Thyroid gland (tissue), 4 donors: ENCODE results near the gene BATF. TPM values are rescaled to one million over a fixed set of nuclear protein-coding genes. Genes with fewer than 3 reads are reported as not detected.

ENCODE experiments used
- DNase-seq, 2 donors: peaks; one replicate each; pipeline ENCODE4 v3.0.0-alpha.2; 2019
- H3K27ac ChIP-seq, 3 donors: fragments of 200-600 bp; sonication (generic); 1 replicate in 2 of 3; 2 replicates in 1 of 3; pipeline ENCODE4 v1.5.1; 2016 to 2019; ENCODE audit warnings: mild to moderate bottlenecking in 1 of 3, moderate library complexity in 1 of 3
- H3K27me3 ChIP-seq: fragments of 200-600 bp; sonication (generic); one replicate; pipeline ENCODE4 v1.5.1; 2019
- H3K36me3 ChIP-seq, 2 donors: fragments of 200-600 bp; sonication (generic); one replicate each; pipeline ENCODE4 v1.5.1; 2016 to 2019
- H3K4me1 ChIP-seq, 2 donors: fragments of 200-600 bp; sonication (generic); one replicate each; pipeline ENCODE4 v1.5.1; 2017 to 2019
- H3K4me3 ChIP-seq, 3 donors: fragments of 200-600 bp; sonication (generic); replicated peaks in 1 of 3; 1 replicate in 2 of 3; 2 replicates in 1 of 3; pipeline ENCODE4 v1.5.1; 2016; ENCODE audit warnings: mild to moderate bottlenecking in 1 of 3
- H3K9me3 ChIP-seq: fragments of 200-600 bp; sonication (generic); one replicate; pipeline ENCODE4 v1.5.1; 2017
- POLR2A ChIP-seq, 2 donors: fragments of 450-650 bp; IDR thresholded peaks; one replicate each; pipeline ENCODE4 v1.6.1; 2017; ENCODE audit warnings: antibody characterized with exemption in 2 of 2, mild to moderate bottlenecking in 2 of 2, moderate library complexity in 1 of 2
- WGBS, 2 donors: methylation state at CpG; one replicate each; pipeline ENCODE4 v1.1.5; 2017; 5-methylcytosine and 5-hydroxymethylcytosine counted together
- intact Hi-C: fragments of 100-400 bp; cut with DNase I; formaldehyde crosslinking; loops from one replicate; pipeline ENCODE4 v1.15.1; 2023
- total RNA-seq, 4 donors: library from RNA; depleted of rRNA; stranded (reverse); fragments of >200 nt; gene quantifications; one replicate each; pipeline ENCODE4 v1.2.3, GENCODE V29; 2016
- TF ChIP-seq, protein P1 (sequence below), 6 experiments: fragments of 200-600 bp in 3 of 6; fragments of 450-650 bp in 3 of 6; sonication (generic) in 3 of 6; IDR thresholded peaks; one replicate each; pipeline ENCODE4 v1.5.1; 2016 to 2019; ENCODE audit warnings: antibody characterized with exemption in 6 of 6, mild to moderate bottlenecking in 2 of 6, inconsistent platforms in 1 of 6, moderate library complexity in 1 of 6

The BATF gene
- total RNA-seq, 4 donors from 2014 or later: 1.6 to 6.6 (median 4.9) TPM; not detected in 1

DNA sequence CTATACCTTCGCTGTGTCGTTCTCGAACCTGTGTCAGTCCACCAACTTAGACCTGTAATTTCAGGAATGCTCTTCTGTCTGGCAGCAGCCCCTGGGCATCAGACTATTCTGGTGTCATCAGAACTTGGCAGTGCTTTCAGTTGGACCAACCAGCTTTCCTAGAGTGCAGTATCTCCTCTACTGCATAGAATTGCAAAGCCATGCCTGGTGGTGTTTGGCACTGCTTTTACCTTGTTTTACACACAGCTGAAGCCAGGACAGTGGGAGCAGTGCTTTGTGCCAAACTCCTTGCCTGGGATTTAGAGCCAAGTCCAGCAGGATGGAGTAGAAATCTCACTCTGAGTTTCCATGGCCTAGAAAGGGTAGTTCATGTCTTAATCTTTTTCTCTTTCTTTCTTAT is 57.6 kb downstream of the BATF start:
- 80 to 92% methylated on average over 3 of the region's 3 CpGs for WGBS, 2 donors

DNA sequence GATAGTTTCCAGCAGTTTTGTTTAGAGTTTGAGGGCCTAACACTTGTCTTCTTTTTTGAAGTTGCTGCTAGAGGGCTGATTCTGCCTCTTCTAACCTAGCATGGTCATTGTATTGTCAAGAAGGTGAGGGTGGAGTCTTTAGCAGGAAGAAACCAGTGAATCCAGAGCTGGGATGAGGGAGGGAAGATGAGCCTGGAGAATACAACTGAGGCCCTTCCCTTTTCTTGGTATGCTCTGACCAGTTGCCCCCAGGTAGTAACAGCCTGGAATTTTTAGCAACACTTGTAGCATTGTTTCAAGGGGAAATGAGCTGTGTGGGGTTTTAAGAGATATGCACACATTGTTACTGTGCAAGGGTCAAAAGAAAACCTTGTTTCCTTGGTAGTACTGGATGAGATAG is 65.1 kb downstream of the BATF start:
- Histone ChIP-seq H3K4me3 (no peak overlapping the region), H3K4me1 (peaks cover 0 to 8% of the 10 kb centered on the region in 2 donors), H3K27ac (no peak overlapping the region), H3K27me3 (no peaks in the 10 kb centered on the region), H3K36me3 (no peaks in the 10 kb centered on the region), H3K9me3 (no peaks in the 10 kb centered on the region)
- TF ChIP-seq POLR2A (IDR thresholded peaks at IDR 0.05): no peak
- TF ChIP-seq, protein P1, sequence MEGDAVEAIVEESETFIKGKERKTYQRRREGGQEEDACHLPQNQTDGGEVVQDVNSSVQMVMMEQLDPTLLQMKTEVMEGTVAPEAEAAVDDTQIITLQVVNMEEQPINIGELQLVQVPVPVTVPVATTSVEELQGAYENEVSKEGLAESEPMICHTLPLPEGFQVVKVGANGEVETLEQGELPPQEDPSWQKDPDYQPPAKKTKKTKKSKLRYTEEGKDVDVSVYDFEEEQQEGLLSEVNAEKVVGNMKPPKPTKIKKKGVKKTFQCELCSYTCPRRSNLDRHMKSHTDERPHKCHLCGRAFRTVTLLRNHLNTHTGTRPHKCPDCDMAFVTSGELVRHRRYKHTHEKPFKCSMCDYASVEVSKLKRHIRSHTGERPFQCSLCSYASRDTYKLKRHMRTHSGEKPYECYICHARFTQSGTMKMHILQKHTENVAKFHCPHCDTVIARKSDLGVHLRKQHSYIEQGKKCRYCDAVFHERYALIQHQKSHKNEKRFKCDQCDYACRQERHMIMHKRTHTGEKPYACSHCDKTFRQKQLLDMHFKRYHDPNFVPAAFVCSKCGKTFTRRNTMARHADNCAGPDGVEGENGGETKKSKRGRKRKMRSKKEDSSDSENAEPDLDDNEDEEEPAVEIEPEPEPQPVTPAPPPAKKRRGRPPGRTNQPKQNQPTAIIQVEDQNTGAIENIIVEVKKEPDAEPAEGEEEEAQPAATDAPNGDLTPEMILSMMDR (IDR thresholded peaks at IDR 0.05): no peak
- DNase-seq: no peak
- intact Hi-C loops: no loop called here

More for the DNA sequence above, 57.6 kb downstream of the BATF start:
- Histone ChIP-seq H3K4me1 (peaks cover 19 to 27% of the 10 kb centered on the region in 2 donors), H3K9me3 (no peaks in the 10 kb centered on the region), H3K27me3 (no peaks in the 10 kb centered on the region), H3K27ac (no peak overlapping the region), H3K4me3 (peak overlapping the region in 1 of 3 donors; percentile 36), H3K36me3 (no peaks in the 10 kb centered on the region)
- peak; percentile 30 to 46 for DNase-seq
- TF ChIP-seq, protein P1 (IDR thresholded peaks at IDR 0.05): no peak
- no peak for TF ChIP-seq POLR2A (IDR thresholded peaks at IDR 0.05)
- intact Hi-C loops: loop anchor here (2.0 kb wide), 1 partner anchor 75 kb away; no protein-coding TSS in a partner anchor

DNA sequence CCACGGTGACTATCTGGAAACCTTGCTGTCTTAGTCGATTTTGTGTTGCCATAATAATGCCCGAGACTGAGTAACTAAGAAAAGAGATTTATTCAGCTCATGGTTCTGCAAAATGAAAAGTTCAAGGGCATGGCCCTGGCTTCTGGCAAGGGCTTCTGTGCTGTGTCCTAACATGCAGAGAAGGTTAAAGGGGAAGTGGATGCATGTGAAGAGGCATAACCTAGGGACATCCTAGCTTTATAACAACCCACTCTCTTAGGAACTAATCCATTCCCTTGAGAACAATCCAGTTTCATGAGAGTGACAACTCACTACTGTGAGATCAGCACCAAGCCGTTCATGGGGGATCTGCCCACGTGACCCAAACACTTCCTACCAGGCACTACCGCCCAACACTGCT is 67.7 kb downstream of the BATF start:
- intact Hi-C loops: no loop called here
- no peak overlapping the region for H3K27ac ChIP-seq
- peaks cover 0 to 6% of the 10 kb centered on the region in 2 donors for H3K4me1 ChIP-seq
- H3K9me3 ChIP-seq: no peaks in the 10 kb centered on the region
- no peaks in the 10 kb centered on the region for H3K36me3 ChIP-seq
- H3K27me3 ChIP-seq: no peaks in the 10 kb centered on the region
- TF ChIP-seq POLR2A (IDR thresholded peaks at IDR 0.05): no peak
- TF ChIP-seq, protein P1 (IDR thresholded peaks at IDR 0.05): no peak
- H3K4me3 ChIP-seq: no peak overlapping the region
- WGBS, 2 donors: 93 to 96% methylated on average over 6 of the region's 6 CpGs
- no peak for DNase-seq

GRCh38 chr14:75591331-75591946 is 69.2 kb downstream of the BATF start:
- 100% methylated on average over 1 of the region's 1 CpG for WGBS, 2 donors
- no peak for TF ChIP-seq POLR2A (IDR thresholded peaks at IDR 0.05)
- TF ChIP-seq, protein P1 (IDR thresholded peaks at IDR 0.05): no peak
- intact Hi-C loops: no loop called here
- H3K27me3 ChIP-seq: no peaks in the 10 kb centered on the region
- no peak for DNase-seq
- H3K4me1 ChIP-seq: peaks cover 0 to 6% of the 10 kb centered on the region in 2 donors
- no peaks in the 10 kb centered on the region for H3K9me3 ChIP-seq
- H3K27ac ChIP-seq: no peak overlapping the region
- H3K36me3 ChIP-seq: no peaks in the 10 kb centered on the region
- no peak overlapping the region for H3K4me3 ChIP-seq

DNA sequence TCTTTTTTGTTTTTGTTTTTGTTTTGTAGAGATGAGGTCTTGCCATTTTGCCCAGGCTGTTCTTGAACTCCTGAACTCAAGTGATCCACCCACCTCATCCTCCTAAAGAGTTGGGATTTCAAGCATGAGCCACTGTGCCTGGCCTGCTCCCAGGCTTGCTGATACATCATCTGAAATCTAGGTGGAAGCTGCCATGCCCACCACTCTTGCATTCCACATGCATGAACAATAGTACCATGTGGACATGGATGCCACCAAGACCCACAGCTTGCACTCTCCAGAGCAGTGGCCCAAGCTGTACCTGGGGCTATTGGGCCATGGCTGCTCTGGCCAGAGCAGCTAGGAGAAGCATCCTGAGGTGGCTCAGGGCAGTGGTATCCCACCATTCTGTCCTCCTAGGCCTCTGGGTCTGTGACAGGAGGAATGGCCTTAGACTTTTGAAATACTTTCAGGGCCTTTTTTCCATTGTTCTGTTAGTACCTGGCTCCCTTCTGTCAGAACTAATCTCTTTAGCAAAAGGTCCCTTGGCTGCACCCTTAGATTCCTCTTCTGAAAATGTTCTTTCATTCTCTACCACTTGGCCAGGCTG is 69.8 kb downstream of the BATF start:
- Histone ChIP-seq H3K27ac (no peak overlapping the region), H3K4me1 (peaks cover 0 to 6% of the 10 kb centered on the region in 2 donors), H3K36me3 (no peaks in the 10 kb centered on the region), H3K27me3 (no peaks in the 10 kb centered on the region), H3K9me3 (no peaks in the 10 kb centered on the region), H3K4me3 (no peak overlapping the region)
- intact Hi-C loops: no loop called here
- no peak for DNase-seq
- TF ChIP-seq, protein P1 (IDR thresholded peaks at IDR 0.05): no peak
- TF ChIP-seq POLR2A (IDR thresholded peaks at IDR 0.05): no peak
